H9 (cell line): Measurements from ENCODE around the gene SRGN. TPM values are rescaled to one million over a fixed set of nuclear protein-coding genes. Genes with fewer than 3 reads are reported as not detected.

Source experiments
- DNase-seq: peaks from one replicate; pipeline ENCODE4 v3.0.0-alpha.2; 2017
- H2AFZ ChIP-seq: one replicate; pipeline ENCODE4 v1.6.1; 2013; ENCODE audit warnings: mild to moderate bottlenecking, low read length, control low read depth, moderate library complexity
- H2AK5ac ChIP-seq: 2 replicates; pipeline ENCODE4 v1.6.1; 2013; ENCODE audit warnings: low read length, control low read depth, mixed read lengths; ENCODE audit not compliant: insufficient read length
- H2BK120ac ChIP-seq: one replicate; pipeline ENCODE4 v1.6.1; 2013; ENCODE audit warnings: low read depth, mild to moderate bottlenecking, low read length, control low read depth, inconsistent platforms; ENCODE audit not compliant: poor library complexity, severe bottlenecking
- H2BK12ac ChIP-seq: 2 replicates; pipeline ENCODE4 v1.6.1; 2013; ENCODE audit warnings: low read length, control low read depth, mixed read lengths, low read depth; ENCODE audit not compliant: insufficient read length
- H2BK15ac ChIP-seq: 2 replicates; pipeline ENCODE4 v1.6.1; 2013; ENCODE audit warnings: low read depth, low read length, control low read depth
- H2BK20ac ChIP-seq: one replicate; pipeline ENCODE4 v1.6.1; 2013; ENCODE audit warnings: low read depth, mild to moderate bottlenecking, low read length, control low read depth, inconsistent platforms; ENCODE audit not compliant: poor library complexity, severe bottlenecking
- H2BK5ac ChIP-seq: 2 replicates; pipeline ENCODE4 v1.6.1; 2013; ENCODE audit warnings: low read length, control low read depth, mixed read lengths; ENCODE audit not compliant: insufficient read length
- H3K14ac ChIP-seq: 2 replicates; pipeline ENCODE4 v1.6.1; 2013; ENCODE audit warnings: low read length, control low read depth; ENCODE audit not compliant: insufficient read depth
- H3K18ac ChIP-seq: 2 replicates; pipeline ENCODE4 v1.6.1; 2013; ENCODE audit warnings: low read depth, mild to moderate bottlenecking, mixed read lengths, low read length, control low read depth; ENCODE audit not compliant: insufficient read length
- H3K23ac ChIP-seq: 2 replicates; pipeline ENCODE4 v1.6.1; 2013; ENCODE audit warnings: low read length, control low read depth, mixed read lengths, low read depth; ENCODE audit not compliant: insufficient read length
- H3K23me2 ChIP-seq: 2 replicates; pipeline ENCODE4 v1.6.1; 2013; ENCODE audit warnings: low read depth, mild to moderate bottlenecking, mixed read lengths, low read length, control low read depth; ENCODE audit not compliant: insufficient read length, poor library complexity, severe bottlenecking
- H3K27ac ChIP-seq: 2 replicates; pipeline ENCODE4 v1.5.1; 2013; ENCODE audit warnings: low read length, control low read depth, mixed read lengths, low read depth; ENCODE audit not compliant: insufficient read length
- H3K27me3 ChIP-seq: 2 replicates; pipeline ENCODE4 v1.6.1; 2013; ENCODE audit warnings: low read length, control low read depth, inconsistent platforms; ENCODE audit not compliant: insufficient read depth
- H3K4ac ChIP-seq: 2 replicates; pipeline ENCODE4 v1.6.1; 2013; ENCODE audit warnings: low read depth, mild to moderate bottlenecking, control low read depth, inconsistent platforms, low read length, moderate library complexity
- H3K4me1 ChIP-seq: 2 replicates; pipeline ENCODE4 v1.6.1; 2013; ENCODE audit warnings: low read length, control low read depth, inconsistent platforms; ENCODE audit not compliant: insufficient read depth
- H3K4me2 ChIP-seq: 2 replicates; pipeline ENCODE4 v1.6.1; 2013; ENCODE audit warnings: low read length, control low read depth, mixed read lengths; ENCODE audit not compliant: insufficient read length, insufficient read depth
- H3K56ac ChIP-seq: 2 replicates; pipeline ENCODE4 v1.6.1; 2013; ENCODE audit warnings: low read depth, mild to moderate bottlenecking, mixed read lengths, low read length, control low read depth; ENCODE audit not compliant: insufficient read length
- H3K79me1 ChIP-seq: 2 replicates; pipeline ENCODE4 v1.6.1; 2013; ENCODE audit warnings: low read depth, mild to moderate bottlenecking, moderate library complexity, low read length, control low read depth, inconsistent platforms; ENCODE audit not compliant: insufficient read depth, poor library complexity, severe bottlenecking
- H3K79me2 ChIP-seq: 2 replicates; pipeline ENCODE4 v1.6.1; 2013; ENCODE audit warnings: low read length, control low read depth, inconsistent platforms; ENCODE audit not compliant: insufficient read depth
- H3K9ac ChIP-seq: 2 replicates; pipeline ENCODE4 v1.6.1; 2013; ENCODE audit warnings: low read length, control low read depth, mixed read lengths; ENCODE audit not compliant: insufficient read length; ENCODE audit errors: extremely low read depth
- H3K9me3 ChIP-seq: one replicate; pipeline ENCODE4 v1.6.1; 2013; ENCODE audit warnings: low read depth, low read length, inconsistent platforms; ENCODE audit not compliant: control insufficient read depth
- H3T11ph ChIP-seq: one replicate; pipeline ENCODE4 v1.6.1; 2013; ENCODE audit warnings: mild to moderate bottlenecking, low read length, control low read depth, inconsistent platforms
- H4K20me1 ChIP-seq: one replicate; pipeline ENCODE4 v1.6.1; 2013; ENCODE audit not compliant: control insufficient read depth, insufficient read length, insufficient read depth
- H4K5ac ChIP-seq: 2 replicates; pipeline ENCODE4 v1.6.1; 2013; ENCODE audit warnings: low read depth, mild to moderate bottlenecking, mixed read lengths, low read length, control low read depth; ENCODE audit not compliant: insufficient read length
- H4K8ac ChIP-seq: replicated peaks from 2 replicates; pipeline ENCODE4 v1.6.1; 2013; ENCODE audit warnings: low read length, control low read depth, mixed read lengths, low read depth; ENCODE audit not compliant: insufficient read length
- H4K91ac ChIP-seq: 2 replicates; pipeline ENCODE4 v1.6.1; 2013; ENCODE audit warnings: low read depth, mild to moderate bottlenecking, moderate library complexity, mixed read lengths, low read length, control low read depth; ENCODE audit not compliant: insufficient read length
- H3K27ac Mint-ChIP-seq, 3 experiments: 2 replicates in 2 of 3; 3 replicates in 1 of 3; pipeline ENCODE4 v1.8.0; 2020 to 2021; ENCODE audit warnings: mixed read lengths in 3 of 3, mild to moderate bottlenecking in 1 of 3, moderate library complexity in 1 of 3
- H3K27me3 Mint-ChIP-seq: 2 replicates; pipeline ENCODE4 v1.8.0; 2021; ENCODE audit warnings: low read depth, mild to moderate bottlenecking, moderate library complexity, mixed read lengths
- H3K36me3 Mint-ChIP-seq, 3 experiments: 2 replicates in 2 of 3; 3 replicates in 1 of 3; pipeline ENCODE4 v1.8.0; 2020 to 2021; ENCODE audit warnings: low read depth in 3 of 3, mixed read lengths in 3 of 3; ENCODE audit not compliant: insufficient read depth in 1 of 3
- H3K4me1 Mint-ChIP-seq, 2 experiments: 2 replicates each; pipeline ENCODE4 v1.8.0; 2020; ENCODE audit warnings: mixed read lengths in 2 of 2
- H3K4me3 Mint-ChIP-seq, 2 experiments: 2 replicates in 1 of 2; 3 replicates in 1 of 2; pipeline ENCODE4 v1.8.0; 2020 to 2021; ENCODE audit warnings: mild to moderate bottlenecking in 2 of 2, mixed read lengths in 2 of 2, moderate library complexity in 1 of 2
- H3K9me3 Mint-ChIP-seq, 2 experiments: 2 replicates in 1 of 2; 3 replicates in 1 of 2; pipeline ENCODE4 v1.8.0; 2020; ENCODE audit warnings: mild to moderate bottlenecking in 2 of 2, mixed read lengths in 2 of 2, moderate library complexity in 1 of 2
- WGBS: extraction: QIAGEN DNeasy Blood & Tissue Kit; methylation state at CpG from one replicate; pipeline ENCODE4 v1.1.7; 2013; ENCODE audit warnings: missing lambda C conversion rate, low lambda C conversion rate, mixed read lengths; ENCODE audit not compliant: insufficient read length; ENCODE audit errors: extremely low coverage; 5-methylcytosine and 5-hydroxymethylcytosine counted together
- total RNA-seq: library from RNA; stranded (reverse); gene quantifications from 2 replicates; pipeline ENCODE4 v1.2.1, GENCODE V29; 2021
- TF ChIP-seq, protein P1 (sequence below): fragments of 200-600 bp; sonication (generic); conservative IDR thresholded peaks from 3 replicates; pipeline ENCODE4 v1.8.0; 2021; ENCODE audit warnings: antibody characterized with exemption, mild to moderate bottlenecking

SRGN gene
- total RNA-seq, 1 experiment from 2014 or later = not detected

DNA sequence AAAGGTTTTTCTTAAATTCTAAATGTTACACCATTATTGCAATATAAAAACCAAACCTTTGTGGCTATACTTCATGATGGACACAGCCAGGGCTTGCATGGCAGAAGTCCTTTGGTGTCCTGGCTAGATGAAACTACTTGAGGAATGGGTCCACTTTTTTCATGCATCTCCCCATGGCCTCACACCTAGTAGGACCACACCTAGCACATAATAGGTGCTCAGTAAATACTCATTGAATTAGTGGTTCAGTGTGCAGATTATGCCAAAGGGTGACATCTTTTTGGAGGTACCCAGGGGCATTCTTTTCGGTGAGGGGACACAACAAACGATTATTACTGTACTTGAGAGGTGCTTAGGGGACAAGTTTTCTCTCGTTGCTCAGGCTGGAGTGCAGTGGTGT lies 20.7 kb upstream of the SRGN start:
- TF ChIP-seq, protein P1, sequence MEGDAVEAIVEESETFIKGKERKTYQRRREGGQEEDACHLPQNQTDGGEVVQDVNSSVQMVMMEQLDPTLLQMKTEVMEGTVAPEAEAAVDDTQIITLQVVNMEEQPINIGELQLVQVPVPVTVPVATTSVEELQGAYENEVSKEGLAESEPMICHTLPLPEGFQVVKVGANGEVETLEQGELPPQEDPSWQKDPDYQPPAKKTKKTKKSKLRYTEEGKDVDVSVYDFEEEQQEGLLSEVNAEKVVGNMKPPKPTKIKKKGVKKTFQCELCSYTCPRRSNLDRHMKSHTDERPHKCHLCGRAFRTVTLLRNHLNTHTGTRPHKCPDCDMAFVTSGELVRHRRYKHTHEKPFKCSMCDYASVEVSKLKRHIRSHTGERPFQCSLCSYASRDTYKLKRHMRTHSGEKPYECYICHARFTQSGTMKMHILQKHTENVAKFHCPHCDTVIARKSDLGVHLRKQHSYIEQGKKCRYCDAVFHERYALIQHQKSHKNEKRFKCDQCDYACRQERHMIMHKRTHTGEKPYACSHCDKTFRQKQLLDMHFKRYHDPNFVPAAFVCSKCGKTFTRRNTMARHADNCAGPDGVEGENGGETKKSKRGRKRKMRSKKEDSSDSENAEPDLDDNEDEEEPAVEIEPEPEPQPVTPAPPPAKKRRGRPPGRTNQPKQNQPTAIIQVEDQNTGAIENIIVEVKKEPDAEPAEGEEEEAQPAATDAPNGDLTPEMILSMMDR = no peak
- H2BK15ac ChIP-seq = no peak overlapping the region
- H2AFZ ChIP-seq = no peak overlapping the region
- H4K20me1 ChIP-seq = no peaks in the 10 kb centered on the region
- H4K5ac ChIP-seq = no peak overlapping the region
- DNase-seq = no peak
- no peak overlapping the region for H3T11ph ChIP-seq
- no peak overlapping the region for H3K4me2 ChIP-seq
- H2BK5ac ChIP-seq = no peak overlapping the region
- H4K8ac ChIP-seq = no peak overlapping the region
- H3K18ac ChIP-seq = no peak overlapping the region
- no peak overlapping the region for H3K14ac ChIP-seq
- H3K79me2 ChIP-seq = no peaks in the 10 kb centered on the region
- no CpG with 5 or more reads among the region's 3 CpGs for WGBS
- H3K9me3 ChIP-seq = no peaks in the 10 kb centered on the region
- no peaks in the 10 kb centered on the region for H3K79me1 ChIP-seq
- H3K23ac ChIP-seq = no peak overlapping the region
- no peak overlapping the region for H2AK5ac ChIP-seq
- Mint-ChIP-seq H3K4me1 (peaks cover 6 to 13% of the 10 kb centered on the region in 2 experiments; a peak in 3 of 4 replicates), H3K4me3 (no peak overlapping the region), H3K36me3 (no peaks in the 10 kb centered on the region), H3K27ac (no peak overlapping the region), H3K27me3 (peaks cover 9% of the 10 kb centered on the region), H3K9me3 (no peaks in the 10 kb centered on the region)
- H2BK120ac ChIP-seq = no peak overlapping the region
- H3K23me2 ChIP-seq = no peaks in the 10 kb centered on the region
- H3K56ac ChIP-seq = no peak overlapping the region
- no peaks in the 10 kb centered on the region for H3K4me1 ChIP-seq
- H3K4ac ChIP-seq = no peak overlapping the region
- H4K91ac ChIP-seq = no peak overlapping the region
- H3K9ac ChIP-seq = no peak overlapping the region
- no peaks in the 10 kb centered on the region for H3K27me3 ChIP-seq
- no peak overlapping the region for H2BK12ac ChIP-seq
- no peak overlapping the region for H3K27ac ChIP-seq
- no peak overlapping the region for H2BK20ac ChIP-seq
